Thyroid gland (tissue), 4 donors: ENCODE results near the gene VGLL4.

Experiments used
- POLR2A ChIP-seq, 2 donors: fragments of 450-650 bp; IDR thresholded peaks; one replicate each; pipeline ENCODE4 v1.6.1; 2017; ENCODE audit warnings: antibody characterized with exemption in 2 of 2, mild to moderate bottlenecking in 2 of 2, moderate library complexity in 1 of 2
- TF ChIP-seq, protein P1 (sequence below), 6 experiments: fragments of 200-600 bp in 3 of 6; fragments of 450-650 bp in 3 of 6; sonication (generic) in 3 of 6; IDR thresholded peaks; one replicate each; pipeline ENCODE4 v1.5.1; 2016 to 2019; ENCODE audit warnings: antibody characterized with exemption in 6 of 6, mild to moderate bottlenecking in 2 of 6, inconsistent platforms in 1 of 6, moderate library complexity in 1 of 6

DNA sequence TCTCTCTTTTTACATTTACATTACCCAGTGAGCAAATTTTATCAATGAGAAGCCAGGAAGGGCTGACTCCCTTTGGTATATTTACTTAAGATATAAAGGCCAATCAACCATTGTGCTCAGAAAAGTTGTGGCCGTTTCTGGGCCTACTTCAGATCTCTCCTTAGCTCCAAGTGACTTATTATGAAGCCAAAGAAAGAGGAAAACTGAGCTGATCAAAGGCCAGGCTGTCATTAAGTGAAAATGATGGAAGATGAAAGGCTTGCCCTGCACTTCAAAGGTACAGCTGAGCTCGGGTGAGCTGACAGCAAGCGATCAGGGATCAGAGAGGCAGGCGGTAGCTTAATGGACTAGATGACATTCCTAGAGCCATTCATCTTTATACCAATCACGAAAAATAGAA, 24.8 kb downstream of the VGLL4 start:
- TF ChIP-seq, protein P1, sequence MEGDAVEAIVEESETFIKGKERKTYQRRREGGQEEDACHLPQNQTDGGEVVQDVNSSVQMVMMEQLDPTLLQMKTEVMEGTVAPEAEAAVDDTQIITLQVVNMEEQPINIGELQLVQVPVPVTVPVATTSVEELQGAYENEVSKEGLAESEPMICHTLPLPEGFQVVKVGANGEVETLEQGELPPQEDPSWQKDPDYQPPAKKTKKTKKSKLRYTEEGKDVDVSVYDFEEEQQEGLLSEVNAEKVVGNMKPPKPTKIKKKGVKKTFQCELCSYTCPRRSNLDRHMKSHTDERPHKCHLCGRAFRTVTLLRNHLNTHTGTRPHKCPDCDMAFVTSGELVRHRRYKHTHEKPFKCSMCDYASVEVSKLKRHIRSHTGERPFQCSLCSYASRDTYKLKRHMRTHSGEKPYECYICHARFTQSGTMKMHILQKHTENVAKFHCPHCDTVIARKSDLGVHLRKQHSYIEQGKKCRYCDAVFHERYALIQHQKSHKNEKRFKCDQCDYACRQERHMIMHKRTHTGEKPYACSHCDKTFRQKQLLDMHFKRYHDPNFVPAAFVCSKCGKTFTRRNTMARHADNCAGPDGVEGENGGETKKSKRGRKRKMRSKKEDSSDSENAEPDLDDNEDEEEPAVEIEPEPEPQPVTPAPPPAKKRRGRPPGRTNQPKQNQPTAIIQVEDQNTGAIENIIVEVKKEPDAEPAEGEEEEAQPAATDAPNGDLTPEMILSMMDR (IDR thresholded peaks at IDR 0.05) = no peak
- TF ChIP-seq POLR2A (IDR thresholded peaks at IDR 0.05) = no peak
